Activated CD4-positive, CD25-positive, alpha-beta regulatory T cell (primary cell): ENCODE results near the gene IDH3G.
"Not testable (repeated sequence)": the region's sequence is repeated elsewhere in the genome, so short reads cannot be mapped to it uniquely, and the experiment has no call there.

Experiments used
- DNase-seq, 4 experiments: peaks; one replicate each; lab custom pipeline; 2025; lab: John Stamatoyannopoulos, UW

Gene IDH3G

GRCh38 chrX:153794018-153794896, at the start of gene IDH3G, which contains the start of gene SSR4:
Gene IDH3G, minus strand, starts transcription at chrX:153794375. Its CDS starts 49 bp downstream, at chrX:153794326.
Gene SSR4, plus strand, starts transcription at chrX:153794668. Its CDS starts 20 bp downstream, at chrX:153794688.
- peak; percentile 77 to 86 (median 86) for DNase-seq

DNA sequence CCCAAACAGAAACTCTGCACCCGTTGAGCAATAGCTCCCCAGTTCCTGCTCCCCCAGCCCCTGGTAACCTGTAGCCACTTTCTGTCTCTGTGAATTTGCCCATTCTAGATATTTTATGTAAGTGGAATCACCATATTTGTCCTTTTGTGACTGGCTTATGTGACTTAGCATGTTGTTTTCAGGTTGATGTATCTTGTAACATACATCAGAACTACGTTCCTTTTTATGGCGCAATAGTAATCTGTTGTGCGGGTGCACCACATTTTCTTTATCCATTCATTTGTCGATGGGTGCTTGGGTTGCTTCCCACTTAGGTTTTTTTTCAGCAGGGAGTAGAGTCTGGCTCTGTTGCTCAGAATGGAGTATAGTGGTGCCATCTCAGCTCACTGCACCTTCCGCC, 42.7 kb upstream of the IDH3G start:
- DNase-seq = no peak

DNA sequence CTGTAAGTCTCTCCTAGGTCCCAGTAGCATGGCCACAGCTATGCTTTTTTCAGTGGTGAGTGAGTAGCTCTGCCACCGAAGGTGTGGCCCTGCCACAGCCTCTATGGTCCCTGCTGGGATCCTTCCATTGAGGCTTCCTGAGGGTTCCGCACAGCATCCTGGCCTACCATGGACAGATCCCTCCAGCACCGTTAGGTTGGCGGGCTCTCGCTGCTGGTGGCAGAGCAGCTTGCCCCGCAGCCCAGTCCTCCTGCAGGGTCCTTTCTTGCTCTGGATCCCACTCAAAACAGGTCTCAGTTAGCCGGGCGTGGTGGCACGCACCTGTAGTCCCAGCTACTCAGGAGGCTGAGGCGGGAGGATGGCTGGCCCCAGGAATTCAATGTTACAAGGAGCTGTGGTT, 38.6 kb upstream of the IDH3G start:
- no peak for DNase-seq

DNA sequence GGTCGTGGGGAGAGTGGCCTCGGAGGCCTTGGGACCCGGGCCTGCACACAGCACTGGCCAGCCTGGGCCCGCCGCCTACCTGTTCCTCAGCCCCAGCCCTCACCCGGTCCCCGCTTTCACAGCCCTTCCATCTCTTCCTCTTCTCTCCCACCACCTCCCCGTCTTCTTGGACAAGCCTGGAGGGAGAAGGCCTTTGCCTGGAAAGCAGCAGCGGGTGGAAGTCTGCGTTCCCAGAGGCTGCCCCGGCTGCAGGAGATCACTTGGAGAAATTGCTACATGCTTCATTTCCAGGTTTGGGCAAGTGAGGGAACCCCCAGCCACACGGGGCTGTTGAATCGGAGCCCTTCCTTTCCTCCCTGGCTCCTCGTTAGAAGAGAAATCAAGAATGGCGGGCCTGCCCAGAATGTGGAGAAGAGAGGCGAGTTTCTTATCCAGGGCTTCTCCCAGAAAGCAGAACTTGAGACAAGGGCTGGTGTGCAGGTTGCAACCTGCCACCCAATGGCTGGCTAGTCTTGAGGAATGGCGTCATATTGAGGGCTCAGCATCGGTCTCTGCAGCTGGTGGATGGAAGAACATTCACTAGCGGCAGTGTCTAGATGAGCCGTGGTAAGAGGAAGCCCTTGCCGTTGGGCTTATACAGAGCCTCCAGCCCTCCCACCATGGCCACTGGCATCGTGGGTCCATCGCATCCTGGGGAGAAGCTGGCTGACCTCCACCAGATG, 37.4 kb upstream of the IDH3G start:
- no peak for DNase-seq

DNA sequence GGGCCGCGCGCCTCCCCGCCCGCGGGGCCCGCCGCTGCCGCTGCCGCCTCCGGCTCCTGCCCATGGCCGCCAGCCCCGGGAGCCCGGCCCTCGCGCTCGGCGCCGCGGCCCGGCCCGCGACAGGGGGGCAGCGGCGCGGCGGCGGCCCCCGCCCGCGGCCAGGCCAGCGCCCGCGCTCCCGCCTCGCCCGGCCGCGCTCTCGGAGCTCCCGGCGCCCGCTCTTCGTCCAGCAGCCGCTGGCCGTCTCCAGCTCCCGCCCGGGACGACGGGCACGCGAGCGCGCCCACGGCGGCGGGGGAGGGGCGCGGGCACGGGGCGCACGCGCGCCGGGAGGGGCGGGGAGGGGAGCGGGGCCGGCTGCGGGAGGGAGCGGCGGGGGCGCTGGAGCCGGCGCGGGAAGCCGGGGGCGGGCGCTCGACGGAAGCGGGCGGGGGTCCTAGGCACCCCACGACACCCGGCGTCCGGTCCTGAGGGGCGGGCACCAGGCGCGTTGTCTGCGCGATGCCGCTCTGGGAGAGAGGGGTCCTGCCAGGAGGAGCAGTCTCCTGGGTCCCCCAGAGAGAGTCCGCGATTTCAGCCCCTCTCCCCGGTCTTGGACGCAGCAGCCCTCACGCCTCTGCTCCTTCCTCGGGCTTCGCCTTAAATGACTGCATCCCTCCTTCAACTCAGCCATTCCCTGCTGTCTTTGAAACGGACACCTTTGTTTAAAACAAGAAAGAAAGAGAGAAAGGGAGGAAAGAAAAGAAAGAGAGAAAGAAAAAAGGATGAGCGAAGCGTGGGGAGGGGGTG, 36.7 kb upstream of the IDH3G start:
- DNase-seq = no peak

GRCh38 chrX:153829799-153830639, 35.8 kb upstream of the IDH3G start, which contains the start of gene PDZD4:
Gene PDZD4, minus strand, starts transcription at chrX:153830544. Its CDS starts 246 bp downstream, at chrX:153830298.
- DNase-seq = no peak

DNA sequence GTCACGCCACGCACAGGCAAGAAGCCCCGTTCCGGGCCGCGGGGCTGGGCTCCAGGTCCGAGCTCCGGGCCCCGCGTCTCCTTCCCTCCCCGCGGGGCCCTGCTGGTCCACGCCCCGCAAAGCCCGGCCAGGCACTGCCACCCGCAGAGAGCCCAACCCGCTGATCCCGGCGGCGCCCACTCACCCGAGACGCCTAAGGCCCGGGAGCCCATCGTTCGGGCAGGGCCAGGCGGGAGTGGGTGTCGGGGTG, 35.3 kb upstream of the IDH3G start:
- no peak for DNase-seq

DNA sequence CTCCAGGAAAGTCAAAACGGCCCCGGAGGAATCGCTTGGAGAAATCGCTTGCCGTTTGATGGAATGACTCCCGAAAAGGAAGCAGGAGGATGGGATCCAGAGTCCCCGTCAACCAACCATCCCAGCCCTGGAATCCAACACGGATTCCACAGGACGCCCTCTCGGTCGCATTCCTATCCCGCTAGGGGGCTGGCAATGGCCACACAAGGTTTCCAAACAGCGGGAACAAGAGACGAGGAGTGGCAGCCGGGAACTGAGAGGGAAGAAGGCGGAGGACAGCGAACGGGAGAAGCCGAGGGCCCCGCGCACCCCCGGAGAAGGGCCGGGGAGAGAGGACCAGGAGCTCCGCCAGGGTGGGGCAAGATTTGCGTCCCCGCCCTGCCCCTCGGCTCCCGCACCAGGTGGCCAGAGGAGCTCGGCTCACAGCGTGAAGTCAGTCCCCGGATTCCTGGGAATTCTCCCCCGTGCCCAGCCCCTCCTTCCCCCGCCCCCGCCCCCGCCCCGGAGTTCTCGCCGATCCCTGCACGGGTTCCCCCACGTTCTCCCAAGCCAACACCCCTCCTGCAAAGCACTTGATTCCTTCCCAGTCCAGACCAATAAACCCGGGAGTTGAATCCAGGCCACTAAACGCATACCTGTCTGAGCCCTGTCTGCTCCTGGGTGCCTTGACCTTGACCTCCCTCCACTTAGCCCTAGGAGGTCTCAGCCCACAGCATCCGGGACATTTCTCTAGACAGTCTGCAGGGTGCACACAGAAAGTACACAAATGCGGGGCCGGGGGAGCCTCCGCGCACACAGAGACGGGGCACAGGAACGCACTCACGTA, 34.8 kb upstream of the IDH3G start:
- DNase-seq = no peak

GRCh38 chrX:153828308-153828707, 34.1 kb upstream of the IDH3G start:
- no peak for DNase-seq

GRCh38 chrX:153827903-153828302, 33.7 kb upstream of the IDH3G start:
- no peak for DNase-seq

- DNase-seq = no peak
These were observed 32.8 kb upstream of the IDH3G start for GRCh38 chrX:153827016-153827415.

GRCh38 chrX:153825042-153825441, 30.9 kb upstream of the IDH3G start:
- DNase-seq = no peak

GRCh38 chrX:153824348-153824747, 30.2 kb upstream of the IDH3G start:
- DNase-seq = no peak

DNA sequence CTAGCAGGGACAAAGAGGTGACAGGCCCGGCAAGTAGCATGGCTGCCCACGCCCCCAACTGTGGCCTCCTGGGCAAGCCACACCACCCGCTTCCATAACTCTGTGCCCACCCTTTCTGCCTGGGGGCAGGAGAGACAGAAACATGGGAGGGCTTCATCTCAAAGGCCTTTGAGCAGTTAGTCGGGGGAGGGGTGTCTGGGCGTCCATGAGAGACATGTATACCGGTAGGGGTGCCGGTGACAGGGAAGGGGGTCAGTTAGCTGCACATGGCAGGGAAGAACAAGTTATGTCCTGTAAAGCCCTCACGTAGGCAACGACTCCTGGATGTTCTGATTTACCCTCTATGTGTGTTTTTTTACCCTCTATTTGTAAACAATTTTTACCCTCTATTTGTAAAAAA, 26.9 kb upstream of the IDH3G start:
- DNase-seq = no peak

DNA sequence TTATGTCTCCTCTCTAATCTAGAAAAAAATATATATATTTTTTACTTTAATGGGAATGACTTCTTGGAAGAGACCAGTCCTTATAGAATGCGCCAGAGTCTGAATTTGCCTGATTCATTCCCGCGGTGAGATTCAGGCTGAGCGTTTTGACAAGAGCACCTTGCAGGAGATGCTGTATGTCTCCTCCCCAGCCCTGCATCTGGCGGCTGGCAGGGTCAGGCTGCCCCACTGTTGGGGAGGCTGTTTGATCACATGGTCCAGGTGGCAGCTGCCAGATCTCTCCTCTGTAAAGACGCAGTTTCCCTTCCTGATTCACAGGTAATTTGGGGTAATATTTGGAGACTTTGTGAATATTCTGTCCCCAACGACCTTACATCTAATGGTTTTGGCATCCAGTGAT, 26.4 kb upstream of the IDH3G start:
- no peak for DNase-seq

- no peak for DNase-seq
These were observed 25.3 kb upstream of the IDH3G start for GRCh38 chrX:153819384-153820040.

GRCh38 chrX:153818571-153819383, 24.6 kb upstream of the IDH3G start:
- no peak for DNase-seq

DNA sequence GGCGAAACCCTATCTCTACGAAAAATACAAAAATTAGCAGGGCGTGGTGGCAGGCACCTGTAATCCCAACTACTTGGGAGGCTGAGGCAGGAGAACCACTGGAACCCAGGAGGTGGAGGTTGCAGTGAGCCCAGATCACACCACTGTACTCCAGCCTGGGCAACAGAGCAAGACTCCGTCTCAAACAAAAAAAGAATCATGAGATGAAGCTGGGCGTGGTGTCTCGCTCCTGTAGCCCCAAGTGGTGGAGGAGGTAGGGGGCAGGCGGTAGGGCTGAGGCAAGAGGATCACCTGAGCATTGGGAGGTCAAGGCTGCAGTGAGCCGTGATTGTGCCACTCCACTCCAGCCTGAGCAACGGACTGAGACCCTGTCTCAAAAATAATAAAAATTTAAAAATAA, 23.9 kb upstream of the IDH3G start:
- DNase-seq = not testable (repeated sequence)
